HepG2 (cell line): ENCODE results near the gene SMIM13. TPM values are rescaled to one million over a fixed set of nuclear protein-coding genes. Genes with fewer than 3 reads are reported as not detected.

Experiments
- EED ChIP-seq: sonication (generic); formaldehyde crosslinking; IDR thresholded peaks from 2 replicates; pipeline ENCODE4 v1.5.0; 2020; ENCODE audit warnings: mild to moderate bottlenecking, missing genetic modification reagents
- ELF1 ChIP-seq: sonication (generic); formaldehyde crosslinking; IDR thresholded peaks from 2 replicates; pipeline ENCODE4 v1.4.0; 2020; ENCODE audit warnings: missing genetic modification reagents
- IKZF4 ChIP-seq: sonication (generic); formaldehyde crosslinking; IDR thresholded peaks from 2 replicates; pipeline ENCODE4 v1.5.1; 2020; ENCODE audit warnings: borderline replicate concordance, mild to moderate bottlenecking, low read depth, missing genetic modification reagents; ENCODE audit errors: not compliant biosample characterization
- MXI1 ChIP-seq: IDR thresholded peaks from 3 replicates; pipeline ENCODE4 v1.6.1; 2012; ENCODE audit warnings: low read depth, low read length, inconsistent platforms, borderline replicate concordance
- RELA ChIP-seq: sonication (generic); formaldehyde crosslinking; IDR thresholded peaks from 2 replicates; pipeline ENCODE4 v1.4.0; 2020; ENCODE audit warnings: missing genetic modification reagents
- TBP ChIP-seq: sonication (generic); formaldehyde crosslinking; IDR thresholded peaks from 2 replicates; pipeline ENCODE4 v1.5.0; 2020; ENCODE audit warnings: missing genetic modification reagents
- TEAD3 ChIP-seq: optimal IDR thresholded peaks from 2 replicates; pipeline ENCODE3; 2016; ENCODE audit warnings: borderline replicate concordance
- YY1 ChIP-seq: IDR thresholded peaks from 2 replicates; pipeline ENCODE4 v1.6.1; 2011; ENCODE audit warnings: low read length, low read depth, moderate library complexity, mild to moderate bottlenecking; ENCODE audit not compliant: insufficient read depth, insufficient replicate concordance
- ZNF274 ChIP-seq: sonication (generic); formaldehyde crosslinking; IDR thresholded peaks from 2 replicates; pipeline ENCODE4 v1.5.1; 2020; ENCODE audit warnings: mild to moderate bottlenecking, missing genetic modification reagents
- ZNF337 ChIP-seq: sonication (generic); formaldehyde crosslinking; IDR thresholded peaks from 2 replicates; pipeline ENCODE4 v1.5.1; 2020; ENCODE audit warnings: missing genetic modification reagents, low read depth, mild to moderate bottlenecking, borderline replicate concordance
- ZNF383 ChIP-seq: sonication (generic); formaldehyde crosslinking; IDR thresholded peaks from 2 replicates; pipeline ENCODE4 v1.4.0; 2020; ENCODE audit warnings: missing genetic modification reagents, mild to moderate bottlenecking, borderline replicate concordance
- ZNF441 ChIP-seq: sonication (generic); formaldehyde crosslinking; IDR thresholded peaks from 2 replicates; pipeline ENCODE4 v1.7.0; 2021; ENCODE audit warnings: missing genetic modification reagents, borderline replicate concordance
- ZNF557 ChIP-seq: sonication (generic); formaldehyde crosslinking; IDR thresholded peaks from 2 replicates; pipeline ENCODE4 v1.4.0; 2020; ENCODE audit warnings: missing genetic modification reagents
- polyA plus RNA-seq, 8 experiments: library from polyadenylated mRNA; depleted of rRNA in 3 of 8; stranded (reverse) in 7 of 8; unstranded in 1 of 8; fragments of >200 nt; fragmentation: Illumina TruSeq in 4 of 8; extraction: Trizol in 4 of 8; gene quantifications; 2 replicates each; pipeline versions ENCODE4 v1.2.1 to v1.2.3, GENCODE V29; 2011 to 2016; ENCODE audit warnings: low read depth in 4 of 8, missing spikeins in 1 of 8, mixed read lengths in 1 of 8; ENCODE audit not compliant: insufficient read depth in 1 of 8
- total RNA-seq, 5 experiments: library from RNA; depleted of rRNA; stranded (reverse); fragments of >200 nt; fragmentation: Illumina TruSeq; extraction: Trizol; gene quantifications; 2 replicates each; pipeline ENCODE4 v1.2.3, GENCODE V29; 2016; ENCODE audit warnings: low read depth in 1 of 5
- TF ChIP-seq, protein P1 (sequence below): sonication (generic); formaldehyde crosslinking; IDR thresholded peaks from 2 replicates; pipeline ENCODE4 v1.5.0; 2020; ENCODE audit warnings: mild to moderate bottlenecking, missing genetic modification reagents, borderline replicate concordance
- TF ChIP-seq, protein P2 (sequence below): sonication (generic); formaldehyde crosslinking; IDR thresholded peaks from 2 replicates; pipeline ENCODE4 v1.4.0; 2020; ENCODE audit warnings: mild to moderate bottlenecking, missing genetic modification reagents
- TF ChIP-seq, protein P3 (sequence below): sonication (generic); formaldehyde crosslinking; IDR thresholded peaks from 2 replicates; pipeline ENCODE4 v1.4.0; 2020; ENCODE audit warnings: low read depth, mild to moderate bottlenecking, missing genetic modification reagents

SMIM13 gene
- total and polyA plus RNA-seq, 2 of the 13 experiments (the other 11 are each of a cell fraction or from before 2014, with no cell fraction given): 2.7 to 10.2 TPM

DNA sequence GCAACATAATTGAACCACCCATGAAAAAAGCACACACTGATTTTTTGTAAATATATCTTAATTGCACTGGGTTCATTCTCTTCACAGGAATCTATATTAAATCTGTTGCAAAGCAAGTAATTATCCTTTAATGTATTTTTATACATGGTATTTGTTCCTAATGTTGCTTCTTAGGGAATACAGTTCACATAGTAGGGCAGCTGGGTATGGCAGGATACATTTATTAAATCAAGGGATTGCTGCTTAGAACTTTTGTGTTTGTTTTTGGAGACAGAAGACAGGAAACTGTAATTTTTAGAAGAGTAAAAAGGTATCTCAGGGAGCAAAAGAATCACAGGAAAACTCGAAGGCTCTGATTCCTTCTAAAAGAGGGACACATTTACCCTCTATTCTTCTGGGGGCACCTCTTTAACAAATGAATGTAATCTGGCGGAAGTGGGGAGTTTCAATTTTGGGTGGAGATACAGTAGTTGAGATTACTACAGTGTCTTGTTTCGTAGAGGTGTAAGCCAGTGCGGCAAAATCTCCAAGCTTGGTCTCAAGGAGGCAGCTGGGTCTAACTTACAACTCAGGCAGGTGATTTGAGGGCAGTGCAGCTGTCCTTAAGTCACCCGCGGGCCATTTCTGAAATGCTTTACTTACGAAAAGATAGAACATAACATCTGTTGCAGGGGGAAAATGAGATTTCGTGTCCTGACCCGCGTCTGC is 812 bp upstream of the SMIM13 start (continued):
- TF ChIP-seq, protein P1, sequence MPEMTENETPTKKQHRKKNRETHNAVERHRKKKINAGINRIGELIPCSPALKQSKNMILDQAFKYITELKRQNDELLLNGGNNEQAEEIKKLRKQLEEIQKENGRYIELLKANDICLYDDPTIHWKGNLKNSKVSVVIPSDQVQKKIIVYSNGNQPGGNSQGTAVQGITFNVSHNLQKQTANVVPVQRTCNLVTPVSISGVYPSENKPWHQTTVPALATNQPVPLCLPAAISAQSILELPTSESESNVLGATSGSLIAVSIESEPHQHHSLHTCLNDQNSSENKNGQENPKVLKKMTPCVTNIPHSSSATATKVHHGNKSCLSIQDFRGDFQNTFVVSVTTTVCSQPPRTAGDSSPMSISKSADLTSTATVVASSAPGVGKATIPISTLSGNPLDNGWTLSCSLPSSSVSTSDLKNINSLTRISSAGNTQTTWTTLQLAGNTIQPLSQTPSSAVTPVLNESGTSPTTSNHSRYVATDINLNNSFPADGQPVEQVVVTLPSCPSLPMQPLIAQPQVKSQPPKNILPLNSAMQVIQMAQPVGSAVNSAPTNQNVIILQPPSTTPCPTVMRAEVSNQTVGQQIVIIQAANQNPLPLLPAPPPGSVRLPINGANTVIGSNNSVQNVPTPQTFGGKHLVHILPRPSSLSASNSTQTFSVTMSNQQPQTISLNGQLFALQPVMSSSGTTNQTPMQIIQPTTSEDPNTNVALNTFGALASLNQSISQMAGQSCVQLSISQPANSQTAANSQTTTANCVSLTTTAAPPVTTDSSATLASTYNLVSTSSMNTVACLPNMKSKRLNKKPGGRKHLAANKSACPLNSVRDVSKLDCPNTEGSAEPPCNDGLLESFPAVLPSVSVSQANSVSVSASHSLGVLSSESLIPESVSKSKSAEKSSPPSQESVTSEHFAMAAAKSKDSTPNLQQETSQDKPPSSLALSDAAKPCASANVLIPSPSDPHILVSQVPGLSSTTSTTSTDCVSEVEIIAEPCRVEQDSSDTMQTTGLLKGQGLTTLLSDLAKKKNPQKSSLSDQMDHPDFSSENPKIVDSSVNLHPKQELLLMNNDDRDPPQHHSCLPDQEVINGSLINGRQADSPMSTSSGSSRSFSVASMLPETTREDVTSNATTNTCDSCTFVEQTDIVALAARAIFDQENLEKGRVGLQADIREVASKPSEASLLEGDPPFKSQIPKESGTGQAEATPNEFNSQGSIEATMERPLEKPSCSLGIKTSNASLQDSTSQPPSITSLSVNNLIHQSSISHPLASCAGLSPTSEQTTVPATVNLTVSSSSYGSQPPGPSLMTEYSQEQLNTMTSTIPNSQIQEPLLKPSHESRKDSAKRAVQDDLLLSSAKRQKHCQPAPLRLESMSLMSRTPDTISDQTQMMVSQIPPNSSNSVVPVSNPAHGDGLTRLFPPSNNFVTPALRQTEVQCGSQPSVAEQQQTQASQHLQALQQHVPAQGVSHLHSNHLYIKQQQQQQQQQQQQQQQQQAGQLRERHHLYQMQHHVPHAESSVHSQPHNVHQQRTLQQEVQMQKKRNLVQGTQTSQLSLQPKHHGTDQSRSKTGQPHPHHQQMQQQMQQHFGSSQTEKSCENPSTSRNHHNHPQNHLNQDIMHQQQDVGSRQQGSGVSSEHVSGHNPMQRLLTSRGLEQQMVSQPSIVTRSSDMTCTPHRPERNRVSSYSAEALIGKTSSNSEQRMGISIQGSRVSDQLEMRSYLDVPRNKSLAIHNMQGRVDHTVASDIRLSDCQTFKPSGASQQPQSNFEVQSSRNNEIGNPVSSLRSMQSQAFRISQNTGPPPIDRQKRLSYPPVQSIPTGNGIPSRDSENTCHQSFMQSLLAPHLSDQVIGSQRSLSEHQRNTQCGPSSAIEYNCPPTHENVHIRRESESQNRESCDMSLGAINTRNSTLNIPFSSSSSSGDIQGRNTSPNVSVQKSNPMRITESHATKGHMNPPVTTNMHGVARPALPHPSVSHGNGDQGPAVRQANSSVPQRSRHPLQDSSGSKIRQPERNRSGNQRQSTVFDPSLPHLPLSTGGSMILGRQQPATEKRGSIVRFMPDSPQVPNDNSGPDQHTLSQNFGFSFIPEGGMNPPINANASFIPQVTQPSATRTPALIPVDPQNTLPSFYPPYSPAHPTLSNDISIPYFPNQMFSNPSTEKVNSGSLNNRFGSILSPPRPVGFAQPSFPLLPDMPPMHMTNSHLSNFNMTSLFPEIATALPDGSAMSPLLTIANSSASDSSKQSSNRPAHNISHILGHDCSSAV: no peak
- TF ChIP-seq EED (no peak), TEAD3 (CRISPR knock-in tag) (no peak), ZNF557 (CRISPR knock-in tag) (peak; percentile 26; the same call in 1 of the 2 replicates), ZNF274 (no peak), MXI1 (no peak), YY1 (no peak), ZNF383 (no peak), TBP (CRISPR knock-in tag) (no peak), RELA (CRISPR knock-in tag) (no peak), ZNF337 (no peak), ELF1 (CRISPR knock-in tag) (no peak), IKZF4 (CRISPR knock-in tag) (peak; percentile 2), ZNF441 (CRISPR knock-in tag) (no peak)
- TF ChIP-seq, protein P2, sequence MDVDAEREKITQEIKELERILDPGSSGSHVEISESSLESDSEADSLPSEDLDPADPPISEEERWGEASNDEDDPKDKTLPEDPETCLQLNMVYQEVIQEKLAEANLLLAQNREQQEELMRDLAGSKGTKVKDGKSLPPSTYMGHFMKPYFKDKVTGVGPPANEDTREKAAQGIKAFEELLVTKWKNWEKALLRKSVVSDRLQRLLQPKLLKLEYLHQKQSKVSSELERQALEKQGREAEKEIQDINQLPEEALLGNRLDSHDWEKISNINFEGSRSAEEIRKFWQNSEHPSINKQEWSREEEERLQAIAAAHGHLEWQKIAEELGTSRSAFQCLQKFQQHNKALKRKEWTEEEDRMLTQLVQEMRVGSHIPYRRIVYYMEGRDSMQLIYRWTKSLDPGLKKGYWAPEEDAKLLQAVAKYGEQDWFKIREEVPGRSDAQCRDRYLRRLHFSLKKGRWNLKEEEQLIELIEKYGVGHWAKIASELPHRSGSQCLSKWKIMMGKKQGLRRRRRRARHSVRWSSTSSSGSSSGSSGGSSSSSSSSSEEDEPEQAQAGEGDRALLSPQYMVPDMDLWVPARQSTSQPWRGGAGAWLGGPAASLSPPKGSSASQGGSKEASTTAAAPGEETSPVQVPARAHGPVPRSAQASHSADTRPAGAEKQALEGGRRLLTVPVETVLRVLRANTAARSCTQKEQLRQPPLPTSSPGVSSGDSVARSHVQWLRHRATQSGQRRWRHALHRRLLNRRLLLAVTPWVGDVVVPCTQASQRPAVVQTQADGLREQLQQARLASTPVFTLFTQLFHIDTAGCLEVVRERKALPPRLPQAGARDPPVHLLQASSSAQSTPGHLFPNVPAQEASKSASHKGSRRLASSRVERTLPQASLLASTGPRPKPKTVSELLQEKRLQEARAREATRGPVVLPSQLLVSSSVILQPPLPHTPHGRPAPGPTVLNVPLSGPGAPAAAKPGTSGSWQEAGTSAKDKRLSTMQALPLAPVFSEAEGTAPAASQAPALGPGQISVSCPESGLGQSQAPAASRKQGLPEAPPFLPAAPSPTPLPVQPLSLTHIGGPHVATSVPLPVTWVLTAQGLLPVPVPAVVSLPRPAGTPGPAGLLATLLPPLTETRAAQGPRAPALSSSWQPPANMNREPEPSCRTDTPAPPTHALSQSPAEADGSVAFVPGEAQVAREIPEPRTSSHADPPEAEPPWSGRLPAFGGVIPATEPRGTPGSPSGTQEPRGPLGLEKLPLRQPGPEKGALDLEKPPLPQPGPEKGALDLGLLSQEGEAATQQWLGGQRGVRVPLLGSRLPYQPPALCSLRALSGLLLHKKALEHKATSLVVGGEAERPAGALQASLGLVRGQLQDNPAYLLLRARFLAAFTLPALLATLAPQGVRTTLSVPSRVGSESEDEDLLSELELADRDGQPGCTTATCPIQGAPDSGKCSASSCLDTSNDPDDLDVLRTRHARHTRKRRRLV: no peak
- TF ChIP-seq, protein P3, sequence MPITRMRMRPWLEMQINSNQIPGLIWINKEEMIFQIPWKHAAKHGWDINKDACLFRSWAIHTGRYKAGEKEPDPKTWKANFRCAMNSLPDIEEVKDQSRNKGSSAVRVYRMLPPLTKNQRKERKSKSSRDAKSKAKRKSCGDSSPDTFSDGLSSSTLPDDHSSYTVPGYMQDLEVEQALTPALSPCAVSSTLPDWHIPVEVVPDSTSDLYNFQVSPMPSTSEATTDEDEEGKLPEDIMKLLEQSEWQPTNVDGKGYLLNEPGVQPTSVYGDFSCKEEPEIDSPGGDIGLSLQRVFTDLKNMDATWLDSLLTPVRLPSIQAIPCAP: no peak
